Stimulated activated CD4-positive, alpha-beta T cell treated with anti-CD3 and anti-CD28 coated beads, Interleukin-12 subunit alpha, Interleukin-12 subunit beta, amount 100 ng/mL, for 24 hours (primary cell): ENCODE data around the gene WDR64.

Experiments used
- DNase-seq, 2 experiments: peaks; one replicate each; pipeline ENCODE4 v3.0.0-alpha.2; 2020; ENCODE audit warnings: low read depth in 2 of 2

WDR64 gene

GRCh38 chr1:241652012-241652411 is at the start of gene WDR64:
WDR64 (plus strand) TSS chr1:241652281; CDS start chr1:241652485, 204 bp downstream.
- DNase-seq, result no peak

- no peak for DNase-seq
Observed at GRCh38 chr1:241603731-241604245, 48.3 kb upstream of the WDR64 start.

GRCh38 chr1:241605146-241605805 is 46.8 kb upstream of the WDR64 start:
- DNase-seq, result no peak

- no peak for DNase-seq
Observed at GRCh38 chr1:241606544-241606943, 45.5 kb upstream of the WDR64 start.

- no peak for DNase-seq
Observed at GRCh38 chr1:241607497-241607896, 44.6 kb upstream of the WDR64 start.

GRCh38 chr1:241608379-241609033 is 43.6 kb upstream of the WDR64 start:
- no peak for DNase-seq

GRCh38 chr1:241610056-241610815 is 41.8 kb upstream of the WDR64 start:
- DNase-seq, result no peak

GRCh38 chr1:241611063-241611462 is 41.0 kb upstream of the WDR64 start:
- DNase-seq, result no peak

- DNase-seq, result no peak
Observed at GRCh38 chr1:241611736-241612135, 40.3 kb upstream of the WDR64 start.

GRCh38 chr1:241612533-241613477 is 39.3 kb upstream of the WDR64 start:
- no peak for DNase-seq

- DNase-seq, result no peak
Observed at GRCh38 chr1:241614144-241614543, 37.9 kb upstream of the WDR64 start.

GRCh38 chr1:241614572-241614971 is 37.5 kb upstream of the WDR64 start:
- no peak for DNase-seq

- no peak for DNase-seq
Observed at GRCh38 chr1:241615043-241615974, 36.8 kb upstream of the WDR64 start.

- no peak for DNase-seq
Observed at GRCh38 chr1:241617426-241617825, 34.7 kb upstream of the WDR64 start.

- DNase-seq, result no peak
Observed at GRCh38 chr1:241622669-241623068, 29.4 kb upstream of the WDR64 start.

GRCh38 chr1:241624935-241625334 is 27.1 kb upstream of the WDR64 start:
- DNase-seq, result no peak

- no peak for DNase-seq
Observed at GRCh38 chr1:241627453-241628259, 24.4 kb upstream of the WDR64 start.

GRCh38 chr1:241630005-241630404 is 22.1 kb upstream of the WDR64 start:
- DNase-seq, result no peak

GRCh38 chr1:241630476-241630875 is 21.6 kb upstream of the WDR64 start:
- no peak for DNase-seq
